DOHH2 (cell line): ENCODE results near the gene CFAP251.

Experiments used
- H3F3A ChIP-seq: fragments of 200-600 bp; sonication (generic), shearing (Covaris generic); 2 replicates; pipeline ENCODE4 v1.6.0; 2016; ENCODE audit warnings: antibody characterized with exemption, mild to moderate bottlenecking; ENCODE audit not compliant: control insufficient read depth, insufficient read depth
- H3K27ac ChIP-seq: fragments of 200-600 bp; sonication (generic); 2 replicates; pipeline ENCODE4 v1.5.1; 2014; ENCODE audit warnings: low read depth, mild to moderate bottlenecking, low read length, moderate library complexity
- H3K27me3 ChIP-seq: fragments of 200-600 bp; sonication (generic); 2 replicates; pipeline ENCODE4 v1.6.1; 2014; ENCODE audit warnings: mild to moderate bottlenecking, low read length, mixed read lengths; ENCODE audit not compliant: control insufficient read depth
- H3K36me3 ChIP-seq: fragments of 200-600 bp; sonication (generic); 2 replicates; pipeline ENCODE4 v1.6.1; 2014; ENCODE audit warnings: mild to moderate bottlenecking, low read length, moderate library complexity, mixed read lengths; ENCODE audit not compliant: control insufficient read depth
- H3K4me1 ChIP-seq: fragments of 200-600 bp; sonication (generic); 2 replicates; pipeline ENCODE4 v1.6.1; 2014; ENCODE audit warnings: mild to moderate bottlenecking, low read length, mixed read lengths; ENCODE audit not compliant: control insufficient read depth
- H3K4me2 ChIP-seq: fragments of 200-600 bp; sonication (generic); 2 replicates; pipeline ENCODE4 v1.6.0; 2014; ENCODE audit warnings: mild to moderate bottlenecking, low read length, moderate library complexity
- H3K4me3 ChIP-seq: fragments of 200-600 bp; sonication (generic); 2 replicates; pipeline ENCODE4 v1.5.1; 2014; ENCODE audit warnings: mild to moderate bottlenecking, low read length, mixed read lengths
- H3K79me2 ChIP-seq: fragments of 200-600 bp; sonication (generic); 2 replicates; pipeline ENCODE4 v1.6.1; 2014; ENCODE audit warnings: mild to moderate bottlenecking, low read length, mixed read lengths; ENCODE audit not compliant: control insufficient read depth
- H3K9me2 ChIP-seq: fragments of 200-600 bp; sonication (generic); replicated peaks from 2 replicates; pipeline ENCODE4 v1.6.1; 2014; ENCODE audit warnings: mild to moderate bottlenecking, low read length, mixed read lengths; ENCODE audit not compliant: control insufficient read depth
- H3K9me3 ChIP-seq: fragments of 200-600 bp; sonication (generic); 2 replicates; pipeline ENCODE4 v1.6.1; 2014; ENCODE audit warnings: antibody characterized with exemption, low read length, mixed read lengths; ENCODE audit not compliant: control insufficient read depth, insufficient read depth
- H4K20me1 ChIP-seq: fragments of 200-600 bp; sonication (generic); 2 replicates; pipeline ENCODE4 v1.6.0; 2014; ENCODE audit warnings: low read depth, mild to moderate bottlenecking, antibody characterized with exemption, low read length, moderate library complexity; ENCODE audit not compliant: control insufficient read depth, insufficient read depth
- CTCF ChIP-seq: fragments of 200-600 bp; sonication (generic); IDR thresholded peaks from one replicate; pipeline ENCODE4 v1.5.1; 2014; ENCODE audit warnings: antibody characterized with exemption, mild to moderate bottlenecking, low read depth, low read length; ENCODE audit not compliant: poor library complexity, severe bottlenecking
- EZH2phosphoT487 ChIP-seq: fragments of 200-600 bp; sonication (generic); IDR thresholded peaks from 2 replicates; pipeline ENCODE4 v1.6.1; 2017; ENCODE audit warnings: borderline replicate concordance, mild to moderate bottlenecking, antibody characterized with exemption, low read length, moderate library complexity, mixed read lengths

Gene CFAP251

GRCh38 chr12:121976950-121977349 is 58.6 kb downstream of the CFAP251 start:
- Histone ChIP-seq H3F3A (peaks cover 30% of the 10 kb centered on the region), H4K20me1 (no peaks in the 10 kb centered on the region), H3K27me3 (no peaks in the 10 kb centered on the region), H3K36me3 (peaks cover 14% of the 10 kb centered on the region), H3K9me2 (no peaks in the 10 kb centered on the region), H3K4me2 (no peak overlapping the region), H3K4me3 (no peak overlapping the region), H3K27ac (no peak overlapping the region), H3K4me1 (peaks cover 35% of the 10 kb centered on the region), H3K9me3 (peaks cover 11% of the 10 kb centered on the region; the same call in 1 of the 2 replicates), H3K79me2 (no peaks in the 10 kb centered on the region)
- no peak for TF ChIP-seq CTCF
- TF ChIP-seq EZH2phosphoT487: no peak

- Histone ChIP-seq H3K4me1 (peaks cover 69% of the 10 kb centered on the region), H3K27ac (peak overlapping the region; percentile 96), H3K4me3 (peak overlapping the region; percentile 67), H3K36me3 (peaks cover 14% of the 10 kb centered on the region), H3K27me3 (no peaks in the 10 kb centered on the region), H3K9me3 (no peaks in the 10 kb centered on the region), H3F3A (peaks cover 62% of the 10 kb centered on the region), H3K79me2 (no peaks in the 10 kb centered on the region), H4K20me1 (no peaks in the 10 kb centered on the region), H3K9me2 (no peaks in the 10 kb centered on the region), H3K4me2 (peak overlapping the region; percentile 76)
- no peak for TF ChIP-seq CTCF
- TF ChIP-seq EZH2phosphoT487: no peak
Observed at GRCh38 chr12:121980191-121980891, 61.9 kb downstream of the CFAP251 start.

- Histone ChIP-seq H3K27ac (peak overlapping the region; percentile 96), H3K36me3 (peaks cover 14% of the 10 kb centered on the region), H3K4me3 (peak overlapping the region; percentile 63), H3K4me1 (peaks cover 74% of the 10 kb centered on the region), H3K79me2 (no peaks in the 10 kb centered on the region), H3K27me3 (no peaks in the 10 kb centered on the region), H3K4me2 (peak overlapping the region; percentile 76), H3F3A (peaks cover 66% of the 10 kb centered on the region), H3K9me3 (no peaks in the 10 kb centered on the region), H4K20me1 (no peaks in the 10 kb centered on the region), H3K9me2 (no peaks in the 10 kb centered on the region)
- TF ChIP-seq EZH2phosphoT487 (no peak), CTCF (no peak)
Observed at GRCh38 chr12:121980892-121981272, 62.5 kb downstream of the CFAP251 start.

GRCh38 chr12:121981456-121981855 is 63.1 kb downstream of the CFAP251 start:
- Histone ChIP-seq H3K36me3 (peaks cover 14% of the 10 kb centered on the region), H3F3A (peaks cover 66% of the 10 kb centered on the region), H3K4me2 (peak overlapping the region; percentile 76), H3K27ac (peak overlapping the region; percentile 96), H3K79me2 (no peaks in the 10 kb centered on the region), H3K27me3 (no peaks in the 10 kb centered on the region), H4K20me1 (no peaks in the 10 kb centered on the region), H3K4me1 (peaks cover 80% of the 10 kb centered on the region), H3K9me3 (no peaks in the 10 kb centered on the region), H3K4me3 (peak overlapping the region; percentile 63), H3K9me2 (no peaks in the 10 kb centered on the region)
- TF ChIP-seq EZH2phosphoT487 (no peak), CTCF (no peak)
